SK-N-MC (cell line): ENCODE measurements around the gene GRM5.

Experiments used
- DNase-seq: peaks from one replicate; pipeline ENCODE4 v3.0.0-alpha.2; 2011; ENCODE audit warnings: low read depth, low spot score
- H3K27ac ChIP-seq: fragments of 200-600 bp; sonication (generic); 2 replicates; pipeline ENCODE4 v1.5.1; 2016; ENCODE audit warnings: mixed run types
- H3K36me3 ChIP-seq: fragments of 200-600 bp; sonication (generic); 2 replicates; pipeline ENCODE4 v1.6.1; 2017; ENCODE audit warnings: antibody characterized with exemption, low read length, mixed read lengths; ENCODE audit not compliant: insufficient read depth
- H3K4me3 ChIP-seq: fragments of 200-600 bp; sonication (generic); 2 replicates; pipeline ENCODE4 v1.5.1; 2016
- H3K9ac ChIP-seq: fragments of 200-600 bp; sonication (generic); 2 replicates; pipeline ENCODE4 v1.8.0; 2017; ENCODE audit warnings: mixed run types, mixed read lengths; ENCODE audit not compliant: insufficient read length
- H3K9me3 ChIP-seq: fragments of 200-600 bp; sonication (generic); 2 replicates; pipeline ENCODE4 v1.6.1; 2017; ENCODE audit warnings: low read depth, mild to moderate bottlenecking, antibody characterized with exemption, low read length, moderate library complexity, mixed read lengths
- EZH2 ChIP-seq: fragments of 200-600 bp; sonication (generic); IDR thresholded peaks from one replicate; pipeline ENCODE4 v1.6.1; 2017; ENCODE audit warnings: antibody characterized with exemption
- FOXP2 ChIP-seq: optimal IDR thresholded peaks from 2 replicates; pipeline ENCODE3; 2011; ENCODE audit warnings: mild to moderate bottlenecking, moderate library complexity; ENCODE audit not compliant: insufficient read depth; ENCODE audit errors: extremely low read length, control extremely low read depth
- POLR2AphosphoS5 ChIP-seq: IDR thresholded peaks from 2 replicates; pipeline ENCODE4 v1.6.1; 2012; ENCODE audit warnings: mild to moderate bottlenecking, low read depth, low read length, borderline replicate concordance

GRM5 gene

GRCh38 chr11:88770475-88771079 is 295.2 kb downstream of the GRM5 start:
- DNase-seq, result no peak
- Histone ChIP-seq H3K9ac (no peak overlapping the region), H3K9me3 (no peaks in the 10 kb centered on the region), H3K27ac (no peak overlapping the region), H3K4me3 (no peak overlapping the region), H3K36me3 (no peaks in the 10 kb centered on the region)
- TF ChIP-seq FOXP2 (no peak), EZH2 (no peak), POLR2AphosphoS5 (no peak)

- no peak for DNase-seq
- Histone ChIP-seq H3K9me3 (no peaks in the 10 kb centered on the region), H3K4me3 (no peak overlapping the region), H3K9ac (no peak overlapping the region), H3K36me3 (no peaks in the 10 kb centered on the region), H3K27ac (no peak overlapping the region)
- TF ChIP-seq FOXP2 (no peak), POLR2AphosphoS5 (no peak), EZH2 (no peak)
These were observed 321.6 kb downstream of the GRM5 start for GRCh38 chr11:88744140-88744539.

GRCh38 chr11:88739524-88739923 is 326.3 kb downstream of the GRM5 start:
- Histone ChIP-seq H3K4me3 (no peak overlapping the region), H3K36me3 (no peaks in the 10 kb centered on the region), H3K9me3 (no peaks in the 10 kb centered on the region), H3K9ac (no peak overlapping the region), H3K27ac (no peak overlapping the region)
- TF ChIP-seq POLR2AphosphoS5, result no peak
- no peak for TF ChIP-seq EZH2
- TF ChIP-seq FOXP2, result no peak
- no peak for DNase-seq

GRCh38 chr11:88709567-88709966 is 356.2 kb downstream of the GRM5 start:
- Histone ChIP-seq H3K9ac (no peak overlapping the region), H3K27ac (no peak overlapping the region), H3K36me3 (no peaks in the 10 kb centered on the region), H3K9me3 (no peaks in the 10 kb centered on the region), H3K4me3 (no peak overlapping the region)
- no peak for DNase-seq
- no peak for TF ChIP-seq FOXP2
- TF ChIP-seq POLR2AphosphoS5, result no peak
- TF ChIP-seq EZH2, result no peak

- H3K27ac ChIP-seq, result no peak overlapping the region
- no peak overlapping the region for H3K9ac ChIP-seq
- no peaks in the 10 kb centered on the region for H3K36me3 ChIP-seq
- DNase-seq, result no peak
- TF ChIP-seq FOXP2 (no peak), POLR2AphosphoS5 (no peak), EZH2 (no peak)
- H3K9me3 ChIP-seq, result no peaks in the 10 kb centered on the region
- H3K4me3 ChIP-seq, result no peak overlapping the region
These were observed 361.3 kb downstream of the GRM5 start for GRCh38 chr11:88704485-88704884.

GRCh38 chr11:88701816-88702215 is 364.0 kb downstream of the GRM5 start:
- Histone ChIP-seq H3K9ac (no peak overlapping the region), H3K36me3 (no peaks in the 10 kb centered on the region), H3K9me3 (no peaks in the 10 kb centered on the region), H3K27ac (no peak overlapping the region), H3K4me3 (no peak overlapping the region)
- DNase-seq, result no peak
- TF ChIP-seq POLR2AphosphoS5 (no peak), FOXP2 (no peak), EZH2 (no peak)

GRCh38 chr11:88697139-88697538 is 368.6 kb downstream of the GRM5 start:
- TF ChIP-seq POLR2AphosphoS5, result no peak
- no peak for TF ChIP-seq FOXP2
- TF ChIP-seq EZH2, result no peak
- Histone ChIP-seq H3K9ac (no peak overlapping the region), H3K4me3 (no peak overlapping the region), H3K27ac (no peak overlapping the region), H3K36me3 (no peaks in the 10 kb centered on the region), H3K9me3 (no peaks in the 10 kb centered on the region)
- DNase-seq, result no peak

GRCh38 chr11:88695689-88696414 is 369.9 kb downstream of the GRM5 start:
- Histone ChIP-seq H3K27ac (no peak overlapping the region), H3K4me3 (no peak overlapping the region), H3K9ac (no peak overlapping the region), H3K9me3 (no peaks in the 10 kb centered on the region), H3K36me3 (no peaks in the 10 kb centered on the region)
- TF ChIP-seq POLR2AphosphoS5, result no peak
- no peak for TF ChIP-seq FOXP2
- no peak for TF ChIP-seq EZH2
- no peak for DNase-seq
